HG03442 (cell line): Measurements from ENCODE around the gene NAXD.
A peak's percentile ranks its signal among the peaks of the same experiment; 100 is the strongest.
"Not testable (repeated sequence)": the region's sequence is repeated elsewhere in the genome, so short reads cannot be mapped to it uniquely, and the experiment has no call there.

Experiments
- ATAC-seq: cut with Tn5 transposase; IDR thresholded peaks from one replicate; pipeline ENCODE4 v1.9.1; 2021; ENCODE audit warnings: mild to moderate bottlenecking, moderate library complexity; ENCODE audit not compliant: unreplicated experiment

NAXD gene

DNA sequence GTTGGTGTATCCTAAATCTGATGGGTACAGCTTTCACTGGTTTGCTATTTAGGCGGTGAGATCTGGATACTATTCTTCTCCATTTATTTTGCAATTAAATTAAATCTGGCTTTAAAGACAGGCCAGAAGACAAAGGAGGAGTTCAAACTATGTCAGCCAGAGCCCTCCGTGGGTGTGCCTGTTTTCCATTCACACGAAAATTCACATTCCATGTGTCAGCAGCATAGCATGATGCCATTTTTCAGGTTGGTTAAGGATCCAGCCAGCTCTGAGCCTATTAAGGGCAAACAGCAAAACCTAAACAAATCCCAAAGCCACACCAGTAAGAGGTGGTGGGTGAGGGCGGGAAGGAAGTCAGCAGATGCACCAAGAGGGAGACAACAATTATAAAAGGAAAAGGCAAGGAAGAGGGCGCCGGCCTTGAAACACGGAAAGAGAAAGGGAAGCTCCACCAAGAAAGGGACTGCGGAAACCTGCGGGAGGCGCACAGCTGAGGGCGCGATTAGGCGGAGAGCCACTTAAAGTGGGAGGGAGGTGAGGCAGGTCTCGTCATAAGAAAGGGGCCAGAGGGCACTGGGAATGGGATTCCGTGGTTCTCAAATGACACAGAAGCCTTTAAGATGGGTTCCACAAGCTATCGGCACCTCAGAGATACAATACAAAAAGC, 47.6 kb downstream of the NAXD start:
- ATAC-seq, result no peak

- ATAC-seq, result no peak
These were observed 48.1 kb downstream of the NAXD start for GRCh38 chr13:110663491-110663890.

GRCh38 chr13:110664041-110664440, 48.7 kb downstream of the NAXD start:
- ATAC-seq, result no peak

DNA sequence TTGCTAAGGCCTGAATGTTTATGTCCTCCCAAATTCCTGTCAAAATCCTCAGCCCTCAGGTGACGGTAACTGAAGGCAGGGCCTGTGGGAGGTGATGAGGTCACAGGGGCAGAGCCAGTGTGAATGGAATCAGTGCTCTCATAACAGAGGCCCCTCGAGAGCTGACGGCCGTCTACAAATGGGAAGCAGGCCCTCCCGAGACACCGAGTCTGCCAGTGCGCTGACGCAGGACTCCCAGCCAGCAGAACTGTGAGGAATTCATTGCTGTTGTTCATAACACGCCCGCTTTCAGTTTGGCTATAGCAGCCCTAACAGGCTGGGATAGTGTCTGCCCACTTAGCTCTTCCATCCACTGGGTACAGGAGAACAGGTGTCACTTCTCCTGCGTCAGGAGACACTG, 49.3 kb downstream of the NAXD start:
- no peak for ATAC-seq

DNA sequence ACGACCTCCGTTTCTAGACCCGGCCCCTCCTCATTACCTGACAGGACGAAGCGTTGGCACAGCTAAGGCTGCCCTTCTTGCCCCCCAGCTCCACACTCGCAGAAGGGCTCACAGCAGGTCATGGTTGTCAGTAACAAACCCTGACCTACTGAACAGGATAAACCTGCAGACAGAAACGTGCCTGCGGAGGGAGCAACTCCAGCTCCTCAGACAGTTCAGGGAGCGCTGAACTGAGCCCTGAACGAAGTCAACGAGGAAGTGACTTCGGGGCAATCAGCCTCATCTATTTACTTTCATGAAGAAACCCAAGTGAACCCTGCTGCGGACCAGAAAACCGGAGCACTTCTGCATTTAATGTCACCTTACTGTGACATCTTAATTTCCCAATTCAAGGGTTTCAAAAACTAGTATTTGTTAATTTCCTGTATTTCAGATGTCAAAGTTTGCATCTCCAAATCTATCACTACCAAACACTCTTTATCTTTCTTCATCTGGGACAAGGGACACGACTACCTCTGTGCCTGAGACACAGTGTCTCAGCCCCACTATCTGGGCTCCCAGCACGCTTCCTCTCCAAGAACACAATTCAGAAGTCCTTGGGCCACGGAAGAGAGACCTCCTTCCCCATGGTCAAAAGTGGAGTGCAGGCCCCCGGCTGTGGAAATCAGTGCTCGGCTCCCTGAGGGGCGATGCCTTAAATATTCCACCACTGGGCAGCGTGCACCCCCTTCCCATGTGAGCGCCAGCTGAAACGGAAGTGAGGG, 50.3 kb downstream of the NAXD start:
- no peak for ATAC-seq

GRCh38 chr13:110666255-110666533, 50.8 kb downstream of the NAXD start:
- no peak for ATAC-seq

GRCh38 chr13:110669036-110669435, 53.7 kb downstream of the NAXD start:
- no peak for ATAC-seq

- ATAC-seq, result not testable (repeated sequence)
These were observed 54.5 kb downstream of the NAXD start for GRCh38 chr13:110669814-110670213.

DNA sequence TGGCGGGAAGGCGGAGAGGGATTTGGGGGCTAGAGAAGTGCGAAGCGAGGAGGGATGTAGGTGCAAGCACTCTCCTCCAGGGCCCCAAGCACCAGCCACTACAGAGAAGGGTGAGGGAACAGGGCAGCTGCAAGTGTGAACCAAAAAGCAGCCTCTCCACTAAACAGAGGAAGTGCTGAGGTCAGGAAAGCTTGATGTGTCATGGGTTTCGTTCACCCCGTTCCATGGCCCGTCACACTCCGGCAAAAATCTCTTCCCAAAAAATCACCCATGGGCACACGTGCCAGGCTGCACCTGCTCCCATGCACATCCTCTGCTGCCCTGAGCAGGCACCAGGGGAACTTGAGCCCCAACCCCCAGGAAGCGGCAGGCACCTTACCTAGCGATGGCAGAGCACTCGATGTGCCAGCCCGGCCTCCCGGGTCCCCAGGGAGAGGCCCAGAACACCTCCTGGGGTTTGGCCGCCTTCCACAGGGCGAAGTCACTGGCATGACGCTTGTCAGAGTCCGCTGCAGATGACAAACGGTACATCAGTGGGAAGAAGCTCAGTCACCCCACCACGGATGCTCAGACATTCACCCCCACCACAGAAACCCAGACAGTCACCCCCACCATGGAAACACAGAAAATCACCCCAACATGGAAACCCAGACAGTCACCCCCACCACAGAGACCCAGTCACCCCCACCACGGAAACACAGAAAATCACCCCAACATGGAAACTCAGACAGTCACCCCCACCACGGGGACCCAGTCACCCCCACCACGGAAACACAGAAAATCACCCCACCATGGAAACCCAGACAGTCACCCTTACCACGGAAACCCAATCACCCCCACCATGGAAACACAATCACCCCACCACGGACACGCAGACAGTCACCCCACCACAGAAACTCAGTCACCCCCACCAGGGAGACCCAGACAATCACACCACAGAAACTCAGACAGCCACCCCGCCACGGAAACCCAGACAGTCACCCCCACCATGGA, 61.5 kb downstream of the NAXD start:
- ATAC-seq, result peak; percentile 68

DNA sequence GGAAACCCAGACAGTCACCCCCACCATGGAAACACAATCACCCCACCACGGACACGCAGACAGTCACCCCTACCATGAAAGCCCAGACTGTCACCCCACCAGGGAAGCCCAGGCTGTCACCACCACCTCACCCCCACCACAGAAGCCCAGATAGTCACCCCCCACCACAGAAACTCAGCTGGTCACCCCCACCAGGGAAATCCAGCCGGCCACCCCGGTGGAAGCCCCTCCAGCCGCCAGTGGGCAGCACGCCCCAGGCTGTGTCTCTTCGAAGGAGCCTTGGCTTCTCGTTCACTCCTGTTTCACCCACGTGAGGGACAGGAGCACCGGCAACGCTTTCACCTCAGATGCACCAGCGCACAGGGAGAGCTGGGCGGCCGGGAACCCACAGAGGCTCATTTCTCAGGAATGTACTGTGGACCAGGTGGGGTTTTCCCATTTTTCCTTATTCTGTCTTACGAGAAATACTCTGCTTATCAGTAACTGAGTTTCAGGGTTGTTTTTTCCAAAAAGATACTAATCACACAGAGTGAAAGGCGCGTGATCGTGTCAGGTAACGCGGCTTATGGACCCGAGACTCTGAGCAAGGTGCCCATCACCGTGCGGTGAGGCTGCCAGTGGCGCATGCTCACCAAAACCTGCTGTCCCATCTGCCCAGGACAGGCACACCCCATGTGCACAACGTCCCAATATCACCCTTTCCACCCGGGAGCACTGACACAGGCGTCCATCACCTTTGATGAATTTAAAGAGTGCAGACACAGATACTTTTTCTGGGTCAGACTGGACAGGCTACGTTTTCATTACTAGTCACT, 62.6 kb downstream of the NAXD start:
- no peak for ATAC-seq

DNA sequence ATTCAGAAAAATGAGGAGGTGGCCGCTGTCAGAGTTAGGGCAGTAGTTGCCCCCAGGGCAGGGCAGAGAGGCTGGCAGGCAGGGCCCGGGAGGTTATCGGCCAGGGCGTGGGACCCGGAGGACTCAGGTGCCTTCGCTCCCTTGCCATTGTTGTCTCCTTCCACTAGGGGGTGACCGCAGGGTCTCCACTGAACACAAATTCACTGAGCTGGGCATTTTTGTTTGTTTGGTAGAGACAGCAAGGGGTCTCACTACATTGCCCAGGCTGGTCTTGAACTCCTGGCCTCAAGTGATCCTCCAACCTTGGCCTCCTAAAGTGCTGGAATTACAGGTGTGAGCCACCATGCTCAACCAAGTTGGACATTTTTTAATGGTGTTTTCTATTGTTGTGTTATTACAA, 65.5 kb downstream of the NAXD start:
- ATAC-seq, result no peak

DNA sequence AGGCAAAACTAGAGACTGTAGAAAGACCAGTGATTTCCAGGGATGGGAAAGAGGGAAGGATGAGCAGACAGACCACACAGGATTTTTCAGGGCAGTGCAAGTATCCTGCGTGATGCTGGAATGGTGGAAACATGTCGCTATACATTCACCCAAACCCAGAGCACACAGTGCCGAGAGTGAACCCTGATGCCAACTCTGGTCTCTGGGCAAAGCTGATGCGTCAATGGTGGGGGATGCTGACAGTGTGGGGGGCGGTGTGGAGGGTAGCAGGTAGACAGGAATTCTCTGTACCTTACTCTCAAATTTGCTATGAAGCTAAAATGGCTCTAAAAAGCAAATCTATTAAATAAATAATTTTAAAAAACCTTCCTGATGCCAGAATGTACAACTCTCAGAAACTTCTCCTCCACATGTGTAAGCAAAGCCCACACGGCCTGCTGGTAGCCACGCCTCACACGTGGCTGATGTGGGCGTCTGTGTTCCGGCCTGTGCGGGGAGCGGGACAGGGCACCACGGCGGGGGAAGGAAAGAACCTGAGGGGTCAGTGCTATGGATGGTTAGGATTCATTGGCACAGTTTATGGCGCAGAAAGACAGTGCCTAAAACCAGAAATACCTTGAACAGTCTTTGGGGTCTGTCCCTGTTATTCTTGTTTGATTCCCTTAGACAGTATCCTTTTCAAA, 66.7 kb downstream of the NAXD start:
- no peak for ATAC-seq

DNA sequence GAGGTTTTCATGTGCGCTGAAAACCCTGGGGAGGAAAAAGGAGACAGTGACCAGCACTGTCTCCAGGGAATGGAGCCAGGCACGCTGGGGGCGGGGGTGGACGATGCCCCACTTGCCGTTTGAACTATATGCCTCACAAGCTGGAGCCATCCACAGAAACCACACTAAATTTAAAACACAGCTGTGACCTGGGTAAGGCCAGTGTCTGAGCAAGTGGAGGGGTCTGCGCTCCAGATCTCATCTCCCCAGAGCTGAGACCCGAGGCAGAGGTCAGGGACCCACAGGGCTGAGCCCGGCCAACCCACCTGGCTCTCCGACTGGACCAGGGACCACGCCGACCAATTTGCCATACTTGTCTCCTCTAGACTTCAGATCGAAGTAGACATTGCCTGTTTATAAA, 67.4 kb downstream of the NAXD start:
- no peak for ATAC-seq

- ATAC-seq, result no peak
These were observed 68.0 kb downstream of the NAXD start for GRCh38 chr13:110683203-110683883.

DNA sequence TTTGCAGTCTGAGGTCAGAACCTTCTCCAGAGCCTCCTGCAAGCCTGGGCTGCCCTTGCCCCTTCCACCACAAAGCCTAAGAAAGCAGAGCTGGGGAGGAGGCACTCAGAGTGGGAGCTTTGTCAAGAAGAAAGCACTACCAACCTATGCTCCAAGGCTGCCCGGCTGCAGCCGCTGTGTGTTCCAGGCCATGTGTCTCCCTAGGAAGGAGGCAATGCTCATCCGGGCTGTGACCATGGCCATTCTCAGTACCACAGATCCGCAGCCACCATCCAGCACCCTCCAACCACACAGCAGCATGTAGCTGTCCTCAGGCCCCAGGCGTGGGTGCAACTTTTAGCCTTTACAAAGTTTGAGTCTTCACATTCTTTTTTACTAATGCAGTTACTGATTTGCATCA, 68.6 kb downstream of the NAXD start:
- ATAC-seq, result no peak

DNA sequence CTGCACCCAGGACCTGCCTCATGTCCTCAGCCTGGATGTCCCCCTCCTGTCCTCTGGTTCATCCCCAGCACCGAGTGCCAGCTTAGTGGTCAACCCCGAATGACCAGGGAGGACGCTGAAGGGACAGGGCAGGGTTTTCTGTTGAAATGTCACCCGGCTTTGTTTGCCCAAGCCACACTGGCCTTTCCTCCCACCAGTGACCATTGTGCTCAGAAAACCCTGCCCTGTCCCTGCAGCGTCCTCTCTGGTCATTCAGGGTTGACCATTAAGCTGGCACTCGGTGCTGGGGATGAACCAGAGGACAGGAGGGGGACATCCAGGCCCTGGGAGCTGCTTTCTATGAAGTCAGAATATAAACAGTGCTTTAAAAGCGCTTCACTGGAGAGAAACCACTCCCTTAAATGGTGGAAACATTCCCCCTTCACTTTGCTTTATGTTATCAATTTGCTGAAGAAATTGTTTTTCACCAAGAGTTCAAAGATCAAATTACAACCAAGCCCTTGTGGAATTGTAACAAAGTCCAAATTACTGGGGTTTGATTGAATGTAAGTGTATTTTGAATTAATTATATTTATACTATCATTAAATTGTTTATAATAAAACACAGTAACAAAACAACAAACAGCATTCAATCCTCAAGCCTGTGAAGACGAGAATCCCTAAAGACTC, 69.2 kb downstream of the NAXD start:
- ATAC-seq, result no peak

DNA sequence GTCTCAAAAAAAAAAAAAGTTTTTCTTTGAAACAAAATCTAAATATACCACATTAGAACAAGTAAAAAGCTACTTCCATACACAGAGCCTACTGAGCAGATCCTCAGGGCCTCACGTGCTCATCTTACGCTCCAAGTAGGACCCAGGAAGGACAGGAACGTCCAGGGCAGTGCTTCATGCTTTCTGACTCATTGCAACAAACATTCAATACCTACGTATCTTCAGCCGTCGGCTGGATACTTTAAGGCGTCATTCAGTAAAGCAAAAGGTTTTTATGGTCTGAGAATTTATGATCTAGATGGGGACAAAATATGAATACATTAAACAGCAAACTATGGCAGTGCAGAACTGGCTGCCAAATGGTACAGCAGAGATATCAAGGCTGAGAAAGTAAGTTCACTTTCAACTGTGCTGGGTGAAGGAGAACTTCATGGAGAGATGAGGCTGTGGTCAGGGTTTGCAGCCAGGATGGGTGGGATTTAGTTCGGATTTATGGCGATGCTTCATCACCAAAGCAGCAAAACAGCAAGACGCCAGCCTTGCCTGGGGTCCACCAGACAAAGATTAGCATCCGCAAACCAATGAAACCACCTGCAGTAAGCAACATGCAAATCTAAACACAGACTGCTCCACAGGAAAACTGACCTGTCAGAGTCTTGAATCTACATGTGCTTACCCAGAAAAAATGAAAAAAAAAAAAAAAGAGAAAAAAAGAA, 70.1 kb downstream of the NAXD start:
- no peak for ATAC-seq

DNA sequence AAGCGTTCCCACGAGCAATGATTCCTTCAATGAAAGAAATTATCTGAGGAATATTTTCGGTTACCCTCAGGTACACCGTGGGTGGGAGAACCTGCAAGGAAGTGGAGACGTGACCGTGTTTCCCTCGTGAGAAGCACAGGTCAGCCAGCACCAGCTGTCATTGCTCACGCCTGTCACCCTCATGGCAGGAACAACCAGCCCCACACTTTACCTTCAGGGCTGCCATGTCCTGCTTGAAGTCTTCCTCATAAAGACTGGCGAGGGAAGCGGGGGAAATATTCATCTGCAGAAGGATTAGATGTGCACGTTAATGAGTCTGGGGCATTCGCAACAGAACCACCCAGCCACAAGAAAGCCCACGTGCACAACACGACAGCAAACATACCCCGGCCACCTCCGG, 72.4 kb downstream of the NAXD start:
- ATAC-seq, result no peak

GRCh38 chr13:110689041-110689440, 73.7 kb downstream of the NAXD start:
- ATAC-seq, result no peak
